Activated T-helper 2 cell treated with anti-CD3 and anti-CD28 coated beads, Interferon-gamma antibody, Interleukin-2, Interleukin-4, amounts not matched to agents 10 μg/mL and 5 μg/mL and 100 μg/mL, durations not matched to agents 14 hours and 24 hours and 36 hours (primary cell): ENCODE data around the gene AP1B1. TPM values are rescaled to one million over a fixed set of nuclear protein-coding genes. Genes with fewer than 3 reads are reported as not detected.
"Not testable (repeated sequence)": the region's sequence is repeated elsewhere in the genome, so short reads cannot be mapped to it uniquely, and the experiment has no call there.

Experiments used
- DNase-seq: peaks from one replicate; pipeline ENCODE4 v3.0.0; 2021; ENCODE audit warnings: low spot score
- H3K27ac Mint-ChIP-seq: one replicate; pipeline ENCODE4 v1.8.0; 2021; ENCODE audit warnings: mixed read lengths
- H3K27me3 Mint-ChIP-seq: one replicate; pipeline ENCODE4 v1.8.0; 2021; ENCODE audit warnings: low read depth, mixed read lengths
- H3K36me3 Mint-ChIP-seq: one replicate; pipeline ENCODE4 v1.8.0; 2021; ENCODE audit warnings: low read depth, mixed read lengths
- H3K4me1 Mint-ChIP-seq: one replicate; pipeline ENCODE4 v1.8.0; 2021; ENCODE audit warnings: low read depth, mixed read lengths
- H3K4me3 Mint-ChIP-seq: one replicate; pipeline ENCODE4 v1.8.0; 2021; ENCODE audit warnings: low read depth, mild to moderate bottlenecking, moderate library complexity, mixed read lengths
- H3K9me3 Mint-ChIP-seq: one replicate; pipeline ENCODE4 v1.8.0; 2021; ENCODE audit warnings: mixed read lengths
- intact Hi-C: fragments of 100-400 bp; cut with micrococcal nuclease; formaldehyde crosslinking; loops from one replicate; pipeline ENCODE4 v1.15.1; 2023
- total RNA-seq: library from RNA; stranded (reverse); gene quantifications from 2 replicates; pipeline ENCODE4 v1.2.3, GENCODE V29; 2022

The AP1B1 gene
- total RNA-seq, 1 donor from 2014 or later, result 73.4 TPM

- H3K27me3 Mint-ChIP-seq, H3K4me1 Mint-ChIP-seq, H3K9me3 Mint-ChIP-seq, DNase-seq, H3K4me3 Mint-ChIP-seq, H3K27ac Mint-ChIP-seq, intact Hi-C loops: not testable (repeated sequence)
- peaks cover 49% of the 10 kb centered on the region for H3K36me3 Mint-ChIP-seq
These were observed 31.0 kb downstream of the AP1B1 start for GRCh38 chr22:29357193-29357890.

GRCh38 chr22:29353860-29354259 lies 34.5 kb downstream of the AP1B1 start:
- no peaks in the 10 kb centered on the region for H3K9me3 Mint-ChIP-seq
- DNase-seq, result no peak
- no peak overlapping the region for H3K27ac Mint-ChIP-seq
- H3K36me3 Mint-ChIP-seq, result peaks cover 51% of the 10 kb centered on the region
- H3K27me3 Mint-ChIP-seq, result no peaks in the 10 kb centered on the region
- intact Hi-C loops, result no loop called here
- no peak overlapping the region for H3K4me3 Mint-ChIP-seq
- no peaks in the 10 kb centered on the region for H3K4me1 Mint-ChIP-seq

- Mint-ChIP-seq H3K36me3 (peaks cover 55% of the 10 kb centered on the region), H3K4me1 (no peaks in the 10 kb centered on the region), H3K9me3 (no peaks in the 10 kb centered on the region), H3K4me3 (no peak overlapping the region), H3K27me3 (no peaks in the 10 kb centered on the region), H3K27ac (no peak overlapping the region)
- DNase-seq, result no peak
- intact Hi-C loops, result no loop called here
These were observed 35.1 kb downstream of the AP1B1 start for GRCh38 chr22:29353286-29353685.

DNA sequence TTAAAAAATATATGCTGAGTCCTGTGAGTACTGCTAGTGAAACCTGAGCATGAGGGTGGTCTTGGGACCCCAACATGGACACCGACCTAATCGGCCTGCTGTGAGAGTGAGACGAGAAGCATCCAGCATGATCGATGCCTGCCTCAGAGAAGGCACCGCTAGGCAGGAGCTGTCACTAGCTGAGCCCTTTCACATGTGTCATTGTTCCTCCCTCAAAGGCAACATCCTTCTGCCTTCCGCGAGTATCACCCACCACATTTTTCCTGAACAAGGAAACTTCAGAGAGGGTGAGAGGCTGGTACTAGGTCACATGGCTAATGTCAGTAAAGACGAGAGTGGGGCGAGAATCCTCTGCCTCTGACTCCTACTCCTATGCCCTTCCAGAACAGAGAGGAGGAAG lies 35.6 kb downstream of the AP1B1 start:
- H3K36me3 Mint-ChIP-seq, result peaks cover 55% of the 10 kb centered on the region
- intact Hi-C loops, result no loop called here
- H3K4me3 Mint-ChIP-seq, result no peak overlapping the region
- no peak for DNase-seq
- H3K9me3 Mint-ChIP-seq, result no peaks in the 10 kb centered on the region
- no peaks in the 10 kb centered on the region for H3K27me3 Mint-ChIP-seq
- H3K4me1 Mint-ChIP-seq, result no peaks in the 10 kb centered on the region
- H3K27ac Mint-ChIP-seq, result no peak overlapping the region

DNA sequence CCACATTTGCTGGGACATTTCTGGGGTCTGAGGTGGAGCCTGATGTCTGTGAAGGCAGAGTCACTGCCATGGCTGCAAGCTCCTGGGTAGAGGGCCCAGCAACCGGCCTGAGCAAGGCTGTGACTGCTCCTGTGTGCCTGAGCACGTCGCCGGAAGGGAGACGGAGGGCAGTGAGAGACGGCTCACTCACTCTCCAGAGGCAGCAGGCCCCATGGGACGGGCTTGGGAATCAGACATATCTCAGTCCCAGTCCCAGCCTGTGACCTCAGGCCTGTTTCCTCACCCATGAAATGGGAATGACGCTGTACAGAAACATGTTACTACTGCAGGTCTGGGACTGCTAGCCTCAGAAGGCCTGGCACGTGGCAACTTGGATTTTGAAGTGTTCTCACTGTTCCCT lies 36.5 kb downstream of the AP1B1 start:
- no peaks in the 10 kb centered on the region for H3K27me3 Mint-ChIP-seq
- intact Hi-C loops, result no loop called here
- no peaks in the 10 kb centered on the region for H3K4me1 Mint-ChIP-seq
- DNase-seq, result no peak
- H3K9me3 Mint-ChIP-seq, result no peaks in the 10 kb centered on the region
- H3K4me3 Mint-ChIP-seq, result no peak overlapping the region
- H3K36me3 Mint-ChIP-seq, result peaks cover 63% of the 10 kb centered on the region
- no peak overlapping the region for H3K27ac Mint-ChIP-seq

DNA sequence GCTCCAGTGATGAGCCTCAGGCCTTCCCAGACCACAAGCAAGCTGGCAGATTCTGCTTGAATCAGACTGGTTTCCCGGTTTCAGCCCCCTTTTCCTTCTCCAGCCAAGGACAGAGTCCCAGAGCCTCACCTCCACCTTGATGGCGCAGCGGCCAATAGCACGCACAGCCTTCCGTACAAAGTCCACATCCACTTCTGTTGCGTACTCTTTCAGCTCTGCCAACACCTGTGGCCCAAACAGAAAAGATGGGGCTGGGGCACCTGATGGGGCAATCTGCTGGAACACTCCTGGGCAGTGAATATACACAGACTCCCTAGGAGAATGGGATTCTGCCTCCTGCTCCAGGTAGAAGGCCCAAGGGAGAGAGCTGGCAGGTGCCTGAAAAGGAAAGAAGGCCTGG lies 37.3 kb downstream of the AP1B1 start:
- Mint-ChIP-seq H3K9me3 (no peaks in the 10 kb centered on the region), H3K4me3 (no peak overlapping the region), H3K27me3 (no peaks in the 10 kb centered on the region), H3K36me3 (peaks cover 65% of the 10 kb centered on the region), H3K27ac (no peak overlapping the region), H3K4me1 (no peaks in the 10 kb centered on the region)
- intact Hi-C loops, result no loop called here
- DNase-seq, result no peak

DNA sequence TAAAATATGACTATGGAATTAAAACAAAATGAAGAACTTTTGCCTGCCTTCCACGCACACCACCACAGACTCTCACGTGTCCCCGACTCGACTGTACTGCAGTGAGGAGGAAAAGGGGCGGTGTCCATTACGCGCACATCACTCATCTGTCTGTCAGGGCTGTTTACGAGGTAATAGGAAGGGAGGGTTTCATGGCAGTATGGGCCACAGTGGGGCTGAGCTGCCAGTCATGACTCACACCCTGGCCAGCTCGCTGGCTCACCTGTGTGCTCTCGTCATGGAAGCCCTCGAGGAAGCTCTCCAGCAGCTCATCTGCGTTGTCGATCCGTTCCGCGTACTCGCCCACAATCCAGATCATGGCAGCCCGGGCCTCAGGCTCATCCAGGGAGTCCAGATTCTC lies 39.4 kb downstream of the AP1B1 start:
- Mint-ChIP-seq H3K4me1 (no peaks in the 10 kb centered on the region), H3K4me3 (no peak overlapping the region), H3K9me3 (no peaks in the 10 kb centered on the region), H3K27me3 (no peaks in the 10 kb centered on the region), H3K36me3 (peaks cover 59% of the 10 kb centered on the region), H3K27ac (no peak overlapping the region)
- intact Hi-C loops, result no loop called here
- DNase-seq, result no peak

DNA sequence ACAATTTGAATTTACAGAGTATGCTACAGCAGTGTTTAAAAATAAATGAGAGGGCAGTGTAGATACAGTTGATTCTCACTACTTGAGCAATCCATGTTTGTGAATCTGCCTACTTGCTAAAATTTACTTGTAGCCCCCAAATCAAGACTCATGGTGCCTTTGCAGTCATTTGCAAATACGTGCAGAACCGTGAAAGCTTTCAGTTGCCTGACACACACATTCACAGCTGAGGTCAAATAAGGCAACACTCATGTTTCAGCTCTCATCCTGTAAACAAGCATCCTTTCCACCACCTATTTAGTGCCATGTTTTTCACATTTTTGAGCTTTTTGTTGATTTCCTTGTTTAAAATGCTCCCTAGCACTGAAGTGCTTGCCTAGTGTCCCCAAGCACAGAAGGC lies 40.3 kb downstream of the AP1B1 start:
- intact Hi-C loops, result no loop called here
- Mint-ChIP-seq H3K4me1 (no peaks in the 10 kb centered on the region), H3K9me3 (no peaks in the 10 kb centered on the region), H3K27ac (no peak overlapping the region), H3K4me3 (no peak overlapping the region), H3K36me3 (peaks cover 61% of the 10 kb centered on the region), H3K27me3 (no peaks in the 10 kb centered on the region)
- no peak for DNase-seq

DNA sequence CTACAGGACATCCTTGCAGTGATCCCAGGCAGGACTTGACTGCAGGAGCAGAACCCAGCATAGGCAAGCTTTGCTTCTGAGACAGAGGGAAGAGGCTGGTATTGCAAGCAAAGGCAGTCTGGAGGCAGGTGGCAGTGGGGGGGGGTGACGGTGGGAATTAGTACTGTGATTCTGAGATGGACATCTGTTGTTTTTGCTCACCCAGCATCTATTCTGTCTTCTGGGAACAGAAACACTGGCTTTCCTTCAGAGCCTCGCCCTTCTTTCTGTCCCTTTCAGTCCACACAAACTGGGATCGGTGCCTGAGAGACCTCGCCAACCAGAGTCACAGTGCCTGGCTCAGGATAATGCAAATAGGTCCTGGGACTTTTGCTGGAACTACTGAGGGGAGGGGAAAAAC lies 41.7 kb downstream of the AP1B1 start:
- Mint-ChIP-seq H3K9me3 (no peaks in the 10 kb centered on the region), H3K27ac (no peak overlapping the region), H3K4me1 (no peaks in the 10 kb centered on the region), H3K36me3 (peaks cover 60% of the 10 kb centered on the region), H3K27me3 (no peaks in the 10 kb centered on the region), H3K4me3 (no peak overlapping the region)
- intact Hi-C loops, result no loop called here
- no peak for DNase-seq

- Mint-ChIP-seq H3K4me1 (no peaks in the 10 kb centered on the region), H3K36me3 (peaks cover 62% of the 10 kb centered on the region)
These were observed 42.4 kb downstream of the AP1B1 start for GRCh38 chr22:29345932-29346331.

GRCh38 chr22:29344889-29345288 lies 43.5 kb downstream of the AP1B1 start:
- intact Hi-C loops, DNase-seq, H3K27me3 Mint-ChIP-seq: not testable (repeated sequence)

More at GRCh38 chr22:29345932-29346331, 42.4 kb downstream of the AP1B1 start:
- intact Hi-C loops, result no loop called here
- Mint-ChIP-seq H3K27ac (no peak overlapping the region), H3K27me3 (no peaks in the 10 kb centered on the region), H3K9me3 (no peaks in the 10 kb centered on the region), H3K4me3 (no peak overlapping the region)
- DNase-seq, result no peak

GRCh38 chr22:29344137-29344536 lies 44.2 kb downstream of the AP1B1 start:
- H3K27me3 Mint-ChIP-seq, result no peaks in the 10 kb centered on the region
- intact Hi-C loops, result no loop called here
- no peak overlapping the region for H3K4me3 Mint-ChIP-seq
- H3K9me3 Mint-ChIP-seq, result no peaks in the 10 kb centered on the region
- H3K4me1 Mint-ChIP-seq, result no peaks in the 10 kb centered on the region
- H3K27ac Mint-ChIP-seq, result no peak overlapping the region
- DNase-seq, result no peak
- H3K36me3 Mint-ChIP-seq, result peaks cover 57% of the 10 kb centered on the region

More at GRCh38 chr22:29344889-29345288, 43.5 kb downstream of the AP1B1 start:
- peaks cover 55% of the 10 kb centered on the region for H3K36me3 Mint-ChIP-seq
- H3K4me3 Mint-ChIP-seq, H3K27ac Mint-ChIP-seq, H3K4me1 Mint-ChIP-seq, H3K9me3 Mint-ChIP-seq: not testable (repeated sequence)

DNA sequence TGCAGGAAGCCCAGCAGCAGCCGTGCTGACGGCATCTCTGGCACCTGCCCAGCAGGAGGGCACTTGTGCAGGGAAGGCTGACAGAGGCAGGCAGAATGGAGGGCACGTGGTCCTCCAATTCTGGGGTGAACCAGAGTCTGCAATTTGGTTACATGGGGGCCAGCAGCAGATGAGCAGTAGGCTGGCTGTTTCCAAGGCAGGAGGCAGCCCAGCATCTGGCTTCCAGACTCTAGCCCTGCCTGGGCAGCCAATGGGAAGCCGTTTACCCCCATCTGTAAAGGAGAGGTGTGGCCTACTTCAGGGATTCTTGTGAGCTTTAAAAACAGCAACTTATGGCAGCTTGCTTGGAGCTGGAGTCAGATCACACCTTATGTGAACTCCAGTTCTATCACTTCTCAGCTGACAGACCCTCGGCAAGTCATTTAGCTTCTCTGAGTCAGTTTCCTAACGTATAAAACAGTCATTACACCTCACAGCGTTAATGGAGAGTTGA lies 45.0 kb downstream of the AP1B1 start:
- peaks cover 56% of the 10 kb centered on the region for H3K36me3 Mint-ChIP-seq
- no peak overlapping the region for H3K4me3 Mint-ChIP-seq
- no peak for DNase-seq
- H3K4me1 Mint-ChIP-seq, result no peaks in the 10 kb centered on the region
- H3K27me3 Mint-ChIP-seq, result no peaks in the 10 kb centered on the region
- no peak overlapping the region for H3K27ac Mint-ChIP-seq
- intact Hi-C loops, result no loop called here
- H3K9me3 Mint-ChIP-seq, result no peaks in the 10 kb centered on the region
